ENCODE results near the gene DNAJA4.

DNA sequence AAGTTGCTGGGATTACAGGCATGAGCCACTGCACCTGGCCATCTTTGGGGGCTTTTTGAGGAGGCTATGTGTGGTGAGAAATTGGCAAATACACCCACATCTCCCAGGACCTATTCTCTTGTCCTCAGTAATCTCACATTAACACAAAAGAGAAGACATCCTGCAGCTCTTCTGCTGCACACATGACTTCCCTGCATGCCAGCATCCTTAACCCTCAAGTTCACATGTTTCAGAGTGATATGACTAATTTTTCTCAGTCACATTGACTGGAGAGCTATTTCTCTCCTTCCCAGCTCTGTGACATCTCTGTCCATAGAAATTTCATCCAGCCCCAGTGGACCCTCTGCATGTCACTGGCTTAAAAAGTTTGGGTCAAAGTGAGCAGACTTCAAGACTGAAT lies 37.0 kb downstream of the DNAJA4 start:
- TF ChIP-seq, protein P1, sequence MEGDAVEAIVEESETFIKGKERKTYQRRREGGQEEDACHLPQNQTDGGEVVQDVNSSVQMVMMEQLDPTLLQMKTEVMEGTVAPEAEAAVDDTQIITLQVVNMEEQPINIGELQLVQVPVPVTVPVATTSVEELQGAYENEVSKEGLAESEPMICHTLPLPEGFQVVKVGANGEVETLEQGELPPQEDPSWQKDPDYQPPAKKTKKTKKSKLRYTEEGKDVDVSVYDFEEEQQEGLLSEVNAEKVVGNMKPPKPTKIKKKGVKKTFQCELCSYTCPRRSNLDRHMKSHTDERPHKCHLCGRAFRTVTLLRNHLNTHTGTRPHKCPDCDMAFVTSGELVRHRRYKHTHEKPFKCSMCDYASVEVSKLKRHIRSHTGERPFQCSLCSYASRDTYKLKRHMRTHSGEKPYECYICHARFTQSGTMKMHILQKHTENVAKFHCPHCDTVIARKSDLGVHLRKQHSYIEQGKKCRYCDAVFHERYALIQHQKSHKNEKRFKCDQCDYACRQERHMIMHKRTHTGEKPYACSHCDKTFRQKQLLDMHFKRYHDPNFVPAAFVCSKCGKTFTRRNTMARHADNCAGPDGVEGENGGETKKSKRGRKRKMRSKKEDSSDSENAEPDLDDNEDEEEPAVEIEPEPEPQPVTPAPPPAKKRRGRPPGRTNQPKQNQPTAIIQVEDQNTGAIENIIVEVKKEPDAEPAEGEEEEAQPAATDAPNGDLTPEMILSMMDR (IDR thresholded peaks at IDR 0.05) = no peak
- no peak for TF ChIP-seq POLR2A (IDR thresholded peaks at IDR 0.05)
- TF ChIP-seq POLR2AphosphoS5 (IDR thresholded peaks at IDR 0.05) = no peak
